ENCODE data around the gene TNIP1.

Gene TNIP1

DNA sequence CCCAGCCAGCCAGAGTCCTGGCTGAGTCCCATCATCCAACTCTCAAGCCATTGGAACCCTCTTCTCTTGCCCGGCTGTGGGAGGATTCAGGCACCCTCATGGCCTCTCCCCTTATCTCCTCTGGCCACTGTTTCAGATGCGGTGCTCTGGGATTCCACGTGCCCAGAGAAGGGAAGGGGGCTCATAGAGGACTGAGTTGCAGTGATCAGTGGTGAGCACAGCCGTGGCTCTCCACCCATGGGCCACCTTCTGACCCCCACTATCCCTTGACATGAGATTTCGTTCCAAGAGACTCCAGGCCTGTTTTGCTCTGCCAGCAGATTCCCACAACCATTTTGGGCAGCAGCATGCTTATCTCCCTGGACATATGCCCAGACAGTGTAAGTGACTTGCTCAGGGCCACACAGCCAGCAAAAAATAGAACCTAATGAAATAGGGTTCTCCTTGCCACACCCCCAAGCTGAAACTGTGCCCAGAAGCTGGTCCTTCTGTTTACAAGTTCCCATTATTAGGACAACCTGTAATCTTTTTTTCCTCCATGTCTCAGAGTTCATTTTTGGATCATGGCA is 57.7 kb downstream of the TNIP1 start:
- Histone ChIP-seq H3K9me3 (replicated peaks; ENCODE audit: low read length) (no peaks in the 10 kb centered on the region), H3K4me2 (ENCODE audit: low read length) (peak overlapping the region; percentile 57), H3K36me3 (ENCODE audit: insufficient read depth, low read length) (peaks cover 21% of the 10 kb centered on the region), H3K4me3 (ENCODE audit: low read length) (no peak overlapping the region), H3K9ac (ENCODE audit: low read depth, low read length) (peak overlapping the region; percentile 32), H3K27me3 (ENCODE audit: control insufficient read depth, insufficient read depth, low read length) (no peaks in the 10 kb centered on the region), H3K4me1 (ENCODE audit: control insufficient read depth, insufficient read depth, low read length) (peaks cover 35% of the 10 kb centered on the region)

DNA sequence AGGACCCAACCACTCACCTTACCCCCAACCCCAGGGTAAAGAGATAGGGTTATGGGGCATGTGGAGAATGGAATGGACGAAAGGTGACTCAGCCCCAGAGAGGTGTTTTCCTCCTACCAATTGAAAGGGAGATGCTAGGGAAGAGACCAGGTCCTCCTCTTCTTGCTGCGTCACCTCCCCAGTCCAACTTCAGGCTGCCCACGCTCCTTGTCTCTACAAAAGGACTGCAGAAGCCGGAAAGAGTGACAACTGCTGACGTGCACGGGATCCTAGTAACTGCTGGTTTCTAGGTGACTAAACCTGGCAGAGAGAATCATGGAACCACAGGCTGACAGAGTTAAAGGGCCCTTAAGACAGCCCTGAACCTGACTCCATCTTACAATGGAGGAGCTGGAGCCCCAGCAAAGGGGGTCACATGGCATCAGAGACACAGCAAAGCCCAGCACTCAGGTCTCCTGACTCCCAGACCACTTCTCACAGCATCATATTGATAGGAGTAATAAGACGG is 58.3 kb downstream of the TNIP1 start:
- Histone ChIP-seq H3K4me3 (ENCODE audit: low read length) (no peak overlapping the region), H3K9me3 (replicated peaks; ENCODE audit: low read length) (no peaks in the 10 kb centered on the region), H3K4me1 (ENCODE audit: control insufficient read depth, insufficient read depth, low read length) (peaks cover 35% of the 10 kb centered on the region)

DNA sequence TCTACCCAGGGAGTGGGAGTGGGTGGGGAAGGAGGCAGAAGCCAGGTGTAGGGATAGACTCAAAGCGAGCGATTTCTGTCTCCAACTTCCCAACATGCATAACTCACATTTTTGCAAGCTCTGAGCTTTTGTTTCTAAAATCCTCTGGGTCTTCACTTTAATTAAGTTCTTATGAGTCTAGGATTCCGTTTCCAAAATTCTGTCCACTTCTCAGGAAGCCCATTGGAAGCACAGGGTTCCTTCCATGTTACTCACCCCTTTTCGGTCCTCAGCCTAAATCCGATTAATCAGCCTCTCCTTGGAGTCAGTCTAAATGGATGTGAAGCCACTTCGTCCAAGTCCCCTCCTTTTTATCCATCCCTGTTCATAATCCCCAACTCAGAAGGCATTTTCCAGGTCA is 59.1 kb downstream of the TNIP1 start:
- H3K4me2 ChIP-seq (ENCODE audit: low read length): no peak overlapping the region
- peaks cover 35% of the 10 kb centered on the region for H3K4me1 ChIP-seq (ENCODE audit: control insufficient read depth, insufficient read depth, low read length)
- no peaks in the 10 kb centered on the region for H3K9me3 ChIP-seq (replicated peaks; ENCODE audit: low read length)
- no peaks in the 10 kb centered on the region for H3K27me3 ChIP-seq (ENCODE audit: control insufficient read depth, insufficient read depth, low read length)
- H3K9ac ChIP-seq (ENCODE audit: low read depth, low read length): no peak overlapping the region
- H3K36me3 ChIP-seq (ENCODE audit: insufficient read depth, low read length): peaks cover 10% of the 10 kb centered on the region
- H3K4me3 ChIP-seq (ENCODE audit: low read length): no peak overlapping the region

More for the DNA sequence above, 58.3 kb downstream of the TNIP1 start:
- Histone ChIP-seq H3K27me3 (ENCODE audit: control insufficient read depth, insufficient read depth, low read length) (no peaks in the 10 kb centered on the region), H3K36me3 (ENCODE audit: insufficient read depth, low read length) (peaks cover 16% of the 10 kb centered on the region), H3K4me2 (ENCODE audit: low read length) (no peak overlapping the region), H3K9ac (ENCODE audit: low read depth, low read length) (no peak overlapping the region)

DNA sequence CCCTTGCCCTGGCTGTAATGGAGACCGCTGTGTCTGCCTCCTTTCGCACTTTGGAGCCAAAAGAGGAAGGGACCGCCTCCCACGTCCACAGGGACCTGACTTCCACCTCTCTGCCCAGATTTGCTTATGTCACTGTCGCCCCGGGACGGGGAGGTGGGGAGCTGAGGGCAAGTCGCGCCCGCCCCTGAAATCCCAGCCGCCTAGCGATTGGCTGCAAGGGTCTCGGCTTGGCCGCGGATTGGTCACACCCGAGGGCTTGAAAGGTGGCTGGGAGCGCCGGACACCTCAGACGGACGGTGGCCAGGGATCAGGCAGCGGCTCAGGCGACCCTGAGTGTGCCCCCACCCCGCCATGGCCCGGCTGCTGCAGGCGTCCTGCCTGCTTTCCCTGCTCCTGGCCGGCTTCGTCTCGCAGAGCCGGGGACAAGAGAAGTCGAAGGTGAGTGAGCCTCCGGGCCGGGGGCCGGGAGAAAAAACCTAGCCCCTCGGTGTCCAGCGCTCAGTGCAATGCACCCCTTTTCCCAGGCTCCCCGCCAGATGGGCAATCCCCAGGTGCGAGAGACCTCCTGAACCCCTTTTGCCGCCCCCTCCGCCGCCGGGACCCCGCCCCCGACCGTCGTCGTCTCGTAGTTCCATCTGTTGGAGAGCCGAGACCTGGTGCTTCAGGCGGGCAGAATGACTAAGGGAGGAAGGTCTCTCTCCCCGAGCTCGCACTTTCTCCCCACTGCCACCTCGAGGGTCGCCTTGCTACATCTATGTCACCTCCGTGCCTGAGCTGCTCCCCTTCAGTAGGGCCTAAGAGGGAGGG is 60.3 kb downstream of the TNIP1 start, which contains the start of gene GPX3:
GPX3 (plus strand) TSS at position 288 of the 807 bp plus-strand sequence; CDS start at position 352, 64 bp downstream.
- H3K4me2 ChIP-seq (ENCODE audit: low read length): peak within 1 kb of the TSS; percentile 92
- H3K4me3 ChIP-seq (ENCODE audit: low read length): peak within 1 kb of the TSS; percentile 70
- peaks cover 35% of the 10 kb centered on the region for H3K4me1 ChIP-seq (ENCODE audit: control insufficient read depth, insufficient read depth, low read length)
- no peaks in the 10 kb centered on the region for H3K9me3 ChIP-seq (replicated peaks; ENCODE audit: low read length)
- H3K27me3 ChIP-seq (ENCODE audit: control insufficient read depth, insufficient read depth, low read length): no peaks in the 10 kb centered on the region
- no peaks in the 10 kb centered on the region for H3K36me3 ChIP-seq (ENCODE audit: insufficient read depth, low read length)
- H3K9ac ChIP-seq (ENCODE audit: low read depth, low read length): peak within 1 kb of the TSS; percentile 28

DNA sequence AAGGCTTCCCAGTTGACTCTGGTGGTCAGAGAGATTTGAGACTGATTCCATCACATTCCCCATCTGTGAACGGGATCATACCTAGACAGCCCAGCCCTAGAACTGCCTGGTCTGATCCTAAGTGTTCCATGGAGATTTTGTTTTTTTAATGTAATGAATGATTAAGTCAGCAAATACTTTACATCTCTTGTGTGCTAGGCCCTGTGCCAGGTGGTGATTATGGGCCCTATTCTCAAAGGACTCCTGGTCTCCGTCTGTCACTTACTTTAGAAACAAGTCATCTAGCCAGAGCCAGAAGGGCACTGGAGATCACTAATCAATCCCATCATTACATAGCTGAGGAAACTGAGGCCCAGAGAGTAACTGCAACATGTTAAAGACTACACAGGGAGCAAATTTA is 61.5 kb downstream of the TNIP1 start:
- Histone ChIP-seq H3K27me3 (ENCODE audit: control insufficient read depth, insufficient read depth, low read length) (no peaks in the 10 kb centered on the region), H3K4me3 (ENCODE audit: low read length) (no peak overlapping the region), H3K9me3 (replicated peaks; ENCODE audit: low read length) (no peaks in the 10 kb centered on the region), H3K4me2 (ENCODE audit: low read length) (no peak overlapping the region), H3K9ac (ENCODE audit: low read depth, low read length) (no peak overlapping the region), H3K36me3 (ENCODE audit: insufficient read depth, low read length) (no peaks in the 10 kb centered on the region), H3K4me1 (ENCODE audit: control insufficient read depth, insufficient read depth, low read length) (peaks cover 30% of the 10 kb centered on the region)

DNA sequence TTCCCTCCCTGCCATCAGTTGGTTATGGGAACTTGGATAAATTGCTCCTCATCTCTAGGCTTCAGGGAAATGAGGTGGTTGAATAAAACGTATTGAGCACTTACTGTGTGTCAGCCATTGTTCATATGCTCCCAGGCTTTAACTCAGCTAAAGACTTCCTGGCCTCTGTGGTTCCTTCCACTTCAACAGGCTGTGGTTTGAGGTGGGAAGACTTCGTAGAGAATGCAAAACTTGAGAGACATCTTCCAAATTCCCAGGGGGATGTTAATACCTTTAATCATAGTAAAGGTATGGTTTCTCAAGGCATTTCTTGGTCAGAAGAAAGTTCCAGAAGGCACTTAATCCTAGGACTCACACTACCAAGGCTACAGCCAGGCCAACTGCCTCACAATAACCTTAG is 62.0 kb downstream of the TNIP1 start:
- Histone ChIP-seq H3K36me3 (ENCODE audit: insufficient read depth, low read length) (no peaks in the 10 kb centered on the region), H3K4me3 (ENCODE audit: low read length) (no peak overlapping the region), H3K9me3 (replicated peaks; ENCODE audit: low read length) (no peaks in the 10 kb centered on the region), H3K9ac (ENCODE audit: low read depth, low read length) (no peak overlapping the region), H3K4me2 (ENCODE audit: low read length) (no peak overlapping the region), H3K27me3 (ENCODE audit: control insufficient read depth, insufficient read depth, low read length) (no peaks in the 10 kb centered on the region), H3K4me1 (ENCODE audit: control insufficient read depth, insufficient read depth, low read length) (peaks cover 25% of the 10 kb centered on the region)

DNA sequence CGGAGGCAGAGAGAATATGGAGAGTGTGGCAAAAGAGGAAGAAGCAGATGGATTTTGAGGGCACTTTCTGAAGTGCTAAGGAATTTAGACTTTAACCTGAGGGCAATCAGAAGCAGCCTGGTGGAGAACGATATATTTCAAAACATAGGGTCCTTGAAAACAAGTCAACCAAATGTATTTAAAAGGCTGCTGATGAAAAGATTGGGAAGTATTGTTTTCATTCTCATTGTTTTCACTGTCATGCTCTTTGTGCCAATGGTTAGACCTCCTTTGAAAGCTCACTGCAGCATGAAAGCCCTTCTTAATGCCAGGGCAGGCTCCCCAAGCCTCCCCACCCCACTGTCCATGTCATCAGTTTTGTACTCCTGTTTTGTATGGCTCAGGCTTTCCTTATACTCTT is 62.9 kb downstream of the TNIP1 start:
- H3K4me3 ChIP-seq (ENCODE audit: low read length): no peak overlapping the region
- no peak overlapping the region for H3K4me2 ChIP-seq (ENCODE audit: low read length)
- no peak overlapping the region for H3K9ac ChIP-seq (ENCODE audit: low read depth, low read length)
- peaks cover 16% of the 10 kb centered on the region for H3K4me1 ChIP-seq (ENCODE audit: control insufficient read depth, insufficient read depth, low read length)
- H3K36me3 ChIP-seq (ENCODE audit: insufficient read depth, low read length): no peaks in the 10 kb centered on the region
- H3K27me3 ChIP-seq (ENCODE audit: control insufficient read depth, insufficient read depth, low read length): no peaks in the 10 kb centered on the region
- no peaks in the 10 kb centered on the region for H3K9me3 ChIP-seq (replicated peaks; ENCODE audit: low read length)

DNA sequence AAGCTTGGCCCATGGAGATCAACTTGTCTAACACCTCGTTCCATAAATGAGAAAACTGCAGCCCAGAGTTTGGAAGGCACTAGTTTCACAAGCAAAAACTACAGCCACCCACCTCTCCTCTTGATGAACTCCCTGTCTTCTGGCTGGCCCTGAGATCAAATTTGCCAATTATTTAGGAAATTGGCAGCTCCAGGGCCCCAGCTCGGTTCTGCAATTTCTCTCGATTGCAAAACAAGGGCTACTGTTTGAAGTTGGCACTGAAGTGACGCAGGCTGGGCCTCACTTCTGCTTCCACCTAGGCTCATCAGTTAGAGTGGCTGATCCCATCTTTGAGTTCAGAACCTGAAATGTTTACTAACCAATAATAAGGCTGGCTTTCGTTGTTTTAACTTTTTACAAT is 64.1 kb downstream of the TNIP1 start:
- no peak overlapping the region for H3K4me3 ChIP-seq (ENCODE audit: low read length)
- no peak overlapping the region for H3K9ac ChIP-seq (ENCODE audit: low read depth, low read length)
- no peak overlapping the region for H3K4me2 ChIP-seq (ENCODE audit: low read length)
- H3K36me3 ChIP-seq (ENCODE audit: insufficient read depth, low read length): no peaks in the 10 kb centered on the region
- H3K9me3 ChIP-seq (replicated peaks; ENCODE audit: low read length): no peaks in the 10 kb centered on the region
- H3K27me3 ChIP-seq (ENCODE audit: control insufficient read depth, insufficient read depth, low read length): no peaks in the 10 kb centered on the region
- H3K4me1 ChIP-seq (ENCODE audit: control insufficient read depth, insufficient read depth, low read length): peaks cover 11% of the 10 kb centered on the region

DNA sequence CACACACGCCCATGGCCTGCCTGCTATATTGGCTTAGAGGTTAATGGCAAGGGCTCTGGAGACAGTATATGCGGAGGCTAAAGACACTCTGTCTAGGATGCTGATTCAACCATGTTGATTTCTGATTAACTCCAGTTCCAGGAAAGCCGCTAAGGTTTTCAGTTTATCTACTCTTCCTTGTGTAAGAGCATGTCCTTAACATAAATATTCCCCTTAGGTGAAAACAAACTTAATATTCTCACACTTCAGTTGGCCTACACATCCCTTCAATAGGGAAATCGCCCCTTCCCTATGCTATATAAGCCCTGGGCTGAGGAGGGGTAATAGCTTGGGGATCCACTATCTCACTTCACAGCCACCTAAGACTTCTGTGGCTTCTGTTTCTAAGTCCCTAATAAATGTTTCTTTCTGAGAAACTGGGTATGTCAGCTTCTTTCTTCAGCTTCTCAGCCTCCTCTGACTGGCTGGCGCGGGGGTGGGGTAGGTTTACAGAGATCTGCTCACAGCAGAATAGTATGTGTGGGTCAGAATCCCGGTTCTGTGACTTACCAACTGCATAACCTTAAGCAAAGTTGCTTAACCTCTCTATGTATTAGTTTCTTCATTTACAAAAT is 64.8 kb downstream of the TNIP1 start:
- H3K4me2 ChIP-seq (ENCODE audit: low read length): no peak overlapping the region
- no peak overlapping the region for H3K9ac ChIP-seq (ENCODE audit: low read depth, low read length)
- no peaks in the 10 kb centered on the region for H3K9me3 ChIP-seq (replicated peaks; ENCODE audit: low read length)
- no peaks in the 10 kb centered on the region for H3K36me3 ChIP-seq (ENCODE audit: insufficient read depth, low read length)
- no peaks in the 10 kb centered on the region for H3K27me3 ChIP-seq (ENCODE audit: control insufficient read depth, insufficient read depth, low read length)
- H3K4me3 ChIP-seq (ENCODE audit: low read length): no peak overlapping the region
- peaks cover 9% of the 10 kb centered on the region for H3K4me1 ChIP-seq (ENCODE audit: control insufficient read depth, insufficient read depth, low read length)

DNA sequence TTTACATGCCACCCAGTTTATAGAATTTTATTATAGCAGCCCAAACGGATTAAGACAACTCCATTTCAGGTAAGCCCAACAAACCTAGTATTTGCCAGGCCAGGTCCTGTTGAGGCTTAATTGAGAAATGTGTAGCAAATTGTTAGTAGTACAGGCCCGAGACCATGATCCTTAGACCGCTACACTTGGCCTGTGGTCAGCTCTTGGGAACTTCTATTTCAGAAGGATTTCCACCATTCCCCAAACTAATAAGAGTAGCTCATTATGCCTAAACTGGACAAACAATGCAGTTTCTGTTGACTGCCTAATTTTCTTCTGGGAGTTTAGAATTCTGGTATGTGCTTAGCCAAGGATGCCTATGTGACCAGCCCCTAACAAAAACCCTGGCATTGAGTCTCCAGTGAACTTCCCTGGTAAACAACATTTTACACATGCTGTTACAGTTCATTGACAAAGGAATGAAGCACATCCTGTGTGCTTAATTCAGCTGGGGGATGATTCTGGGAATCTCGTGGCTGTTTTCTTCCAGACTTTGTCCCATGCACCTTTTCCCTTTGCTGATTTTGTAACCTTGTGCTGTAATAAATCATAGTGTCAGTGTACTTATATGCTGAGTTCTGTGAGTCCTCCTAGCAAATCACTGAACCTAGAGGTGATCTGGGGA is 66.0 kb downstream of the TNIP1 start:
- Histone ChIP-seq H3K4me1 (ENCODE audit: control insufficient read depth, insufficient read depth, low read length) (no peaks in the 10 kb centered on the region), H3K4me3 (ENCODE audit: low read length) (no peak overlapping the region), H3K4me2 (ENCODE audit: low read length) (no peak overlapping the region), H3K9ac (ENCODE audit: low read depth, low read length) (no peak overlapping the region), H3K9me3 (replicated peaks; ENCODE audit: low read length) (no peaks in the 10 kb centered on the region), H3K36me3 (ENCODE audit: insufficient read depth, low read length) (no peaks in the 10 kb centered on the region), H3K27me3 (ENCODE audit: control insufficient read depth, insufficient read depth, low read length) (no peaks in the 10 kb centered on the region)

DNA sequence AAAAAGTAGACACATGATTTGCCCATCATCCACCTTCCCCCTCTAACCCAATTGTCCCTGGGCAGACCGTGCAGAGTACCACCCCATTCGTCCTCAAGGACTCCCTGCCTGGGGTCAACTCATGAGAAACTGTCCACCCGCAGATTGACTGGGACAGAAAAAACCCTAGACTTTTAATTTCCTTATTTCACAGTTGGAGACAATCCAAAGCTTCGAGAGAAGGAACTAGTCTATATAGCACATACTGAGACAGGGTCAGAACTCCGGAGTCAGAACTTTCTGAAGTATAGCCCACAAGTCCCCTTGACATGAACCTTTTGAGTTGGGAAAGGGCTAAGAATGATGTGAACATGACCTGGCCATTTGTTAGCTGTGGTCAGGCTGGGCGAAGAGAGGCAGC is 68.0 kb downstream of the TNIP1 start:
- Histone ChIP-seq H3K4me1 (ENCODE audit: control insufficient read depth, insufficient read depth, low read length) (no peaks in the 10 kb centered on the region), H3K4me2 (ENCODE audit: low read length) (no peak overlapping the region), H3K27me3 (ENCODE audit: control insufficient read depth, insufficient read depth, low read length) (peaks cover 9% of the 10 kb centered on the region)

More for the DNA sequence above, 68.0 kb downstream of the TNIP1 start:
- no peak overlapping the region for H3K9ac ChIP-seq (ENCODE audit: low read depth, low read length)
- H3K36me3 ChIP-seq (ENCODE audit: insufficient read depth, low read length): no peaks in the 10 kb centered on the region
- H3K9me3 ChIP-seq (replicated peaks; ENCODE audit: low read length): no peaks in the 10 kb centered on the region
- no peak overlapping the region for H3K4me3 ChIP-seq (ENCODE audit: low read length)
